Glutamatergic neuron (in vitro differentiated cells): ENCODE measurements around the gene FAAH2. TPM values are rescaled to one million over a fixed set of nuclear protein-coding genes. Genes with fewer than 3 reads are reported as not detected.

Experiments
- DNase-seq: peaks from one replicate; pipeline ENCODE4 v3.0.0; 2022
- H3K27ac Mint-ChIP-seq: one replicate; pipeline ENCODE4 v1.8.0; 2020; ENCODE audit warnings: mild to moderate bottlenecking, mixed read lengths, inconsistent platforms; ENCODE audit not compliant: unreplicated experiment
- H3K27me3 Mint-ChIP-seq: one replicate; pipeline ENCODE4 v1.8.0; 2020; ENCODE audit warnings: mild to moderate bottlenecking, moderate library complexity, mixed read lengths, inconsistent platforms; ENCODE audit not compliant: unreplicated experiment
- H3K36me3 Mint-ChIP-seq: one replicate; pipeline ENCODE4 v1.8.0; 2020; ENCODE audit warnings: mild to moderate bottlenecking, mixed read lengths, inconsistent platforms; ENCODE audit not compliant: unreplicated experiment
- H3K4me1 Mint-ChIP-seq: one replicate; pipeline ENCODE4 v1.8.0; 2020; ENCODE audit warnings: mild to moderate bottlenecking, low read depth, mixed read lengths, inconsistent platforms; ENCODE audit not compliant: unreplicated experiment
- H3K4me3 Mint-ChIP-seq: one replicate; pipeline ENCODE4 v1.8.0; 2020; ENCODE audit warnings: mild to moderate bottlenecking, mixed read lengths, inconsistent platforms; ENCODE audit not compliant: unreplicated experiment
- H3K9me3 Mint-ChIP-seq: one replicate; pipeline ENCODE4 v1.8.0; 2020; ENCODE audit warnings: mild to moderate bottlenecking, moderate library complexity, mixed read lengths, inconsistent platforms; ENCODE audit not compliant: unreplicated experiment
- total RNA-seq: library from RNA; stranded (reverse); fragmentation: NEBNext Ultra II Directional; extraction: Animal tissue kit (Norgen Biotek cat#: 25700); gene quantifications from one replicate; pipeline ENCODE4 v1.2.1, GENCODE V29; 2021; ENCODE audit not compliant: unreplicated experiment
- TF ChIP-seq, protein P1 (sequence below): fragments of 200-600 bp; sonication (generic); IDR thresholded peaks from one replicate; pipeline ENCODE4 v1.5.0; 2021; ENCODE audit not compliant: partially characterized antibody, unreplicated experiment

Gene FAAH2
- total RNA-seq, 1 donor from 2014 or later = 1.8 TPM

- H3K36me3 Mint-ChIP-seq = no peaks in the 10 kb centered on the region
- H3K9me3 Mint-ChIP-seq = no peaks in the 10 kb centered on the region
- no peaks in the 10 kb centered on the region for H3K27me3 Mint-ChIP-seq
- H3K4me3 Mint-ChIP-seq = no peak overlapping the region
- no peak for DNase-seq
- no peak overlapping the region for H3K27ac Mint-ChIP-seq
- TF ChIP-seq, protein P1, sequence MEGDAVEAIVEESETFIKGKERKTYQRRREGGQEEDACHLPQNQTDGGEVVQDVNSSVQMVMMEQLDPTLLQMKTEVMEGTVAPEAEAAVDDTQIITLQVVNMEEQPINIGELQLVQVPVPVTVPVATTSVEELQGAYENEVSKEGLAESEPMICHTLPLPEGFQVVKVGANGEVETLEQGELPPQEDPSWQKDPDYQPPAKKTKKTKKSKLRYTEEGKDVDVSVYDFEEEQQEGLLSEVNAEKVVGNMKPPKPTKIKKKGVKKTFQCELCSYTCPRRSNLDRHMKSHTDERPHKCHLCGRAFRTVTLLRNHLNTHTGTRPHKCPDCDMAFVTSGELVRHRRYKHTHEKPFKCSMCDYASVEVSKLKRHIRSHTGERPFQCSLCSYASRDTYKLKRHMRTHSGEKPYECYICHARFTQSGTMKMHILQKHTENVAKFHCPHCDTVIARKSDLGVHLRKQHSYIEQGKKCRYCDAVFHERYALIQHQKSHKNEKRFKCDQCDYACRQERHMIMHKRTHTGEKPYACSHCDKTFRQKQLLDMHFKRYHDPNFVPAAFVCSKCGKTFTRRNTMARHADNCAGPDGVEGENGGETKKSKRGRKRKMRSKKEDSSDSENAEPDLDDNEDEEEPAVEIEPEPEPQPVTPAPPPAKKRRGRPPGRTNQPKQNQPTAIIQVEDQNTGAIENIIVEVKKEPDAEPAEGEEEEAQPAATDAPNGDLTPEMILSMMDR = no peak
- H3K4me1 Mint-ChIP-seq = no peaks in the 10 kb centered on the region
Measured at GRCh38 chrX:57353472-57354132, 67.1 kb downstream of the FAAH2 start.

- Mint-ChIP-seq H3K9me3 (no peaks in the 10 kb centered on the region), H3K27me3 (no peaks in the 10 kb centered on the region), H3K27ac (no peak overlapping the region), H3K4me3 (no peak overlapping the region), H3K4me1 (no peaks in the 10 kb centered on the region), H3K36me3 (no peaks in the 10 kb centered on the region)
- DNase-seq = no peak
- TF ChIP-seq, protein P1 = no peak
Measured at GRCh38 chrX:57364145-57364544, 77.6 kb downstream of the FAAH2 start.

DNA sequence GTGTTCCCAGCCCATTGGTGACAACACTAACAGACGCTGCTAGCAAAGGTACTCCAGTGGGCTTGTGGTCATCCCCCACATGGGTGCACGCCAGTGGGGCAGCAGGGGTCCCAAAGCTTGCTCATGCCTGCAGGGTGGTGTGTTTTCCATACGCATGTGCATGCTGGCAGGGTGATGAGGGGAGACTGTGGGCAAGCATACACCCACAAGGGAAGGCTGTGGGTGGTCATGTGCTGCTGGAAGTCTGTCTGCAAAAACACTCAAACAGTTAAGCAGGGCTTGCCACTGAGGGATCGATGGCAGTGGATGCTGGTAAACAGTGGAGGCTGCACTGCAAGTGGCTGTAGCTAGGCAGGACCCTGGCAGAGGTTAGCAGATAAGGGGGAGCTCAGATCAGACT lies 79.9 kb downstream of the FAAH2 start:
- TF ChIP-seq, protein P1 = no peak
- DNase-seq = no peak
- Mint-ChIP-seq H3K9me3 (no peaks in the 10 kb centered on the region), H3K4me1 (no peaks in the 10 kb centered on the region), H3K36me3 (no peaks in the 10 kb centered on the region), H3K27ac (no peak overlapping the region), H3K4me3 (no peak overlapping the region), H3K27me3 (no peaks in the 10 kb centered on the region)

GRCh38 chrX:57367649-57368048 lies 81.1 kb downstream of the FAAH2 start:
- Mint-ChIP-seq H3K27me3 (no peaks in the 10 kb centered on the region), H3K4me3 (no peak overlapping the region), H3K9me3 (no peaks in the 10 kb centered on the region), H3K36me3 (no peaks in the 10 kb centered on the region), H3K27ac (no peak overlapping the region), H3K4me1 (no peaks in the 10 kb centered on the region)
- TF ChIP-seq, protein P1 = no peak
- no peak for DNase-seq

DNA sequence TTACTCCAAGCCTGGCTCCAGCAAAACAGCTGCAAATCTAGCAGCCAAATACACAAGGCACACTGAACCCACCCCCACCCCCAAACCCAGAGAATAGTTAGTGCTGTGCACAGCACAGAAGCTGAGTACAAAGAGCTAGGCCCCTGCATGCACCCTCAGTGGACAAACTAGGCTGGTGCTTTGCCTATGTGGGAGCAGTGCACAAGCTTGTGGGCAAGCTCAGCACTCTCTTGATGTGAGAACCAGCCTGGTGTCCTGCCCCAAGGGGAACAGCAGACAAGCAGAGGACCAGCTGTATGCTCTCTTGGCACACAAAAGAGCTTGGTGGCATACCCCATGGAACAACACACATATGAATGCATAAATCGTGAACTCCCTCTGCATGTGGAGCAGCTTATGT lies 81.7 kb downstream of the FAAH2 start:
- Mint-ChIP-seq H3K4me3 (no peak overlapping the region), H3K36me3 (no peaks in the 10 kb centered on the region), H3K9me3 (no peaks in the 10 kb centered on the region), H3K4me1 (no peaks in the 10 kb centered on the region), H3K27me3 (no peaks in the 10 kb centered on the region), H3K27ac (no peak overlapping the region)
- DNase-seq = no peak
- TF ChIP-seq, protein P1 = no peak
